Measurements from ENCODE around the gene KLHDC4. TPM values are rescaled to one million over a fixed set of nuclear protein-coding genes. Genes with fewer than 3 reads are reported as not detected.
"Not testable (repeated sequence)": the region's sequence is repeated elsewhere in the genome, so short reads cannot be mapped to it uniquely, and the experiment has no call there.

Gene KLHDC4
- total RNA-seq, 2 donors from 2014 or later, result 21.8 to 79.4 TPM

DNA sequence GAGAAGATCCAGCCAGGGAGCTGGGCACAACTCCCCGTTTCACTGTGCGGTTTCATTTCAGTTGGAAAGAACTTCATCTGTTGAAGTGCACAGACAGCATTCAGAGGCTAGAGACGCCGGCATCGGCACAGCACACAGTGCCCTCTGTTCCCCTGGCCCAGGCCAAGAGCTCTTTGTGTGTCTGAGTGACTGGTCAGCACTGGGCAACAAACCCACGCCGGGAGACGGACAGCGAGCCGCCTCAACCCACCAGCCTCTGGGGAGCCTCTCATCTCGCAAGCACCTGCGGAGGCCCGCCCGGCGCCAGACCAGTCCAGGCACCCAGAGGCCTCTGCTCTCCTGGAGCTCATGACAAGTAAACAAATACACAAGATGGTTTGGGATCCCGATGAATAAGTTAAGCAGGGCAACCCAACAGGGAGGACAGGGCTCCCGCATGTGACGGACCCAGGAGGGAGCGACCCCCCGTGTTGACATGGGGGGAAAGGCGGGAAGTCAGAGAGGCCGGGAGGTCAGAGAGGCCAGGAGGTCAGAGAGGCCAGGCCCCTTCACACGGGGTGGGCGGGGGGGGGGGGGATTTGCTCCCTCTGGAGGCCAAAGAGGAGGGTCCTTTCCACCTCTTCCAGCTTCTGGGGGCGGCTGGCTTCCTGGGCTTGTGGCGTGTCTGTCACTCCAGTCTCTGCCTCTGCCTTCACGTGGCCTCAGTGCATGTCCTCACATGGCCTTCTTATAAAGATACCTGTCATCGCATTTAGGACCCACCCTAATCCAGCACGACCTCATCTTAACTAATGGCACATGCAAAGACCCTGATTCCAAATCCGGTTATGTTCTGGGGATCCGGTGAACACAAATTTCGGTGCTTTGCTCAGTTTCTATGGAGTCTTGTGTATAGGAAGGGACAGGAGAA lies 25.8 kb upstream of the KLHDC4 start:
- Histone ChIP-seq H3K4me1 (no peaks in the 10 kb centered on the region), H3K27me3 (no peaks in the 10 kb centered on the region), H3K36me3 (no peaks in the 10 kb centered on the region), H3K9ac (ENCODE audit: low read depth in 2 of 2, low read length in 2 of 2) (no peak overlapping the region), H3K4me3 (no peak overlapping the region), H3K9me3 (no peaks in the 10 kb centered on the region), H3K27ac (no peak overlapping the region)
- intact Hi-C loops (cut with DNase I), result no loop called here
- no peak for DNase-seq
- TF ChIP-seq, protein P1, sequence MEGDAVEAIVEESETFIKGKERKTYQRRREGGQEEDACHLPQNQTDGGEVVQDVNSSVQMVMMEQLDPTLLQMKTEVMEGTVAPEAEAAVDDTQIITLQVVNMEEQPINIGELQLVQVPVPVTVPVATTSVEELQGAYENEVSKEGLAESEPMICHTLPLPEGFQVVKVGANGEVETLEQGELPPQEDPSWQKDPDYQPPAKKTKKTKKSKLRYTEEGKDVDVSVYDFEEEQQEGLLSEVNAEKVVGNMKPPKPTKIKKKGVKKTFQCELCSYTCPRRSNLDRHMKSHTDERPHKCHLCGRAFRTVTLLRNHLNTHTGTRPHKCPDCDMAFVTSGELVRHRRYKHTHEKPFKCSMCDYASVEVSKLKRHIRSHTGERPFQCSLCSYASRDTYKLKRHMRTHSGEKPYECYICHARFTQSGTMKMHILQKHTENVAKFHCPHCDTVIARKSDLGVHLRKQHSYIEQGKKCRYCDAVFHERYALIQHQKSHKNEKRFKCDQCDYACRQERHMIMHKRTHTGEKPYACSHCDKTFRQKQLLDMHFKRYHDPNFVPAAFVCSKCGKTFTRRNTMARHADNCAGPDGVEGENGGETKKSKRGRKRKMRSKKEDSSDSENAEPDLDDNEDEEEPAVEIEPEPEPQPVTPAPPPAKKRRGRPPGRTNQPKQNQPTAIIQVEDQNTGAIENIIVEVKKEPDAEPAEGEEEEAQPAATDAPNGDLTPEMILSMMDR (IDR thresholded peaks at IDR 0.05), result no peak

DNA sequence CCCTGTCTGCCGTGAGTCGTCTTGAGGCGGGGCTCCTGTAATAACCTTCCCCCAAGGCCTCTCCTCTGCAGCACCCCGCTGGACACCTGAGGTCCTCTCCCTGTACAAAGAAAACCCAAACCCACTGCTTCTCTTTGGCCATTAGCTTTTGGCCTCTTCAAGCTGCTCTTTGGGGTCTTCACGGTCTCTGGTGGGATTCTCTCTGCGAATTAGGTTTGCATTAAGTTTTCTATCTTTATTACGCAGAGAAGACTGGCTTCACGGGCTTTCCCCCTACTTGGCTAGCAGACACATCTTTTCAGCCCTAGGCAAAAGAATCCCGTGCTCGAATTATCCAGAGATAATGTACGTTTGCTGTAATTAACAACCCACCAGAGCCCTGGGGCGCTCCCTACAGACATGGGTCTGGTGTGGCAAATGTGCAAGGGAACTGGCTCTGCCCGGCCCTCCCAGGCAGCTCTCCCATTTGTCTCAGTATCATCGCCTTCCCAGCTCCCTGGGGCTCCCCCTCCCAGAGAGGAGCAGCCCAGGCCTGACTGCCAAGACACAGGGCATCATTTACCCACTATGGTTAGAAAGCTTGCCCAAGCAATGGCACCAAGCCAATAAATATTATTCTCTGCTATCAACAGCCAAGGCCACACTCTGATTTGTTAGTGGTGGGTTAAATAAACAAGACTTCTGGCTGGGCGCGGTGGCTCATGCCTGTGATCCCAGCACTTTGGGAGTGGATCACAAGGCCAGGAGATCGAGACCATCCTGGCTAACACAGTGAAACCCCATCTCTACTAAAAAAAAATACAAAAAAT lies 24.7 kb upstream of the KLHDC4 start:
- Histone ChIP-seq H3K9me3 (no peaks in the 10 kb centered on the region), H3K4me1 (no peaks in the 10 kb centered on the region), H3K4me3 (no peak overlapping the region), H3K36me3 (no peaks in the 10 kb centered on the region), H3K27ac (no peak overlapping the region), H3K9ac (ENCODE audit: low read depth in 2 of 2, low read length in 2 of 2) (no peak overlapping the region), H3K27me3 (no peaks in the 10 kb centered on the region)
- DNase-seq, result no peak
- intact Hi-C loops (cut with DNase I), result no loop called here
- TF ChIP-seq, protein P1 (IDR thresholded peaks at IDR 0.05), result no peak

DNA sequence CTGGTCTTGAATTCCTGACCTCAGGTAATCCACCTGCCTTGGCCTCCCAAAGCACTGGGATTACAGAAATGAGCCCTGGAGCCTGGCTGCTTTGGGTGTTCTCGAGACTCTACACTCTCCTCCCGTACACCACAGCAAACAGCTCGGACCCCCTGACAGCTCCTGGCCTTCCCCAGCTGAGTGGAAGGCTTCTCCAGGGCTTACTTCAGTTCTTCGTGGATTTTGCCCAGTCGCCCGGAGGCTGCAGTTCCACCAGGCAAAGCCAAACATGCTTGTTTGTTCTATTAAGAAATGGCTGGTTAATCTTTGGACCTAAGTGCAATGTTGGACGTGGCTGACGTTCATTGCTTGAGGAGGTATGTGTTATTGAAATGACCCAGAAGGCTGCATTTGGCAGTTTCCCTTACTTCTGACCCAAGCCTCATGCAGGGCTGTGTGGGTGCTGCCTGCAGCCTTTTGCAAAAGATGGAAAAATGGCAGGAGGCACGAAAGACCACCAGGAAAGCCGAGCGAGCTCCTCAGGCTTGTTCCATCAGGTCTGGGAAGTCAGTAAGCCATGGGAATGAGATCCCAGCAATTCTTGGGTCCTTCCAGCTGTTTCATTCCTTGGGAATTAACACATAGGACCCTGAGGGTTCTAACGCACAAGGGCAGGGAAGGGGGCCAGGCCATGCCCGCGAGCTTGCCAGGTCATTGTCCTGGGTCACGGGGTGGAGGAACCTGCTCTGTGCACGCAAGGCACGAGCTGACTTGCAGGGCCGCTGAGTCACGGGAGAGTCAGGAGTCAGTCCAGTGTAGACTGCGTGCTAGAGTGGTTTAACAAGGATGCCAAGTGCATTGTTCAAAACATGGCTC lies 23.9 kb upstream of the KLHDC4 start:
- Histone ChIP-seq H3K27me3 (no peaks in the 10 kb centered on the region), H3K4me3 (no peak overlapping the region), H3K9me3 (no peaks in the 10 kb centered on the region), H3K4me1 (no peaks in the 10 kb centered on the region), H3K9ac (ENCODE audit: low read depth in 2 of 2, low read length in 2 of 2) (no peak overlapping the region), H3K36me3 (no peaks in the 10 kb centered on the region), H3K27ac (no peak overlapping the region)
- intact Hi-C loops (cut with DNase I), result no loop called here
- TF ChIP-seq, protein P1 (IDR thresholded peaks at IDR 0.05), result no peak
- no peak for DNase-seq

DNA sequence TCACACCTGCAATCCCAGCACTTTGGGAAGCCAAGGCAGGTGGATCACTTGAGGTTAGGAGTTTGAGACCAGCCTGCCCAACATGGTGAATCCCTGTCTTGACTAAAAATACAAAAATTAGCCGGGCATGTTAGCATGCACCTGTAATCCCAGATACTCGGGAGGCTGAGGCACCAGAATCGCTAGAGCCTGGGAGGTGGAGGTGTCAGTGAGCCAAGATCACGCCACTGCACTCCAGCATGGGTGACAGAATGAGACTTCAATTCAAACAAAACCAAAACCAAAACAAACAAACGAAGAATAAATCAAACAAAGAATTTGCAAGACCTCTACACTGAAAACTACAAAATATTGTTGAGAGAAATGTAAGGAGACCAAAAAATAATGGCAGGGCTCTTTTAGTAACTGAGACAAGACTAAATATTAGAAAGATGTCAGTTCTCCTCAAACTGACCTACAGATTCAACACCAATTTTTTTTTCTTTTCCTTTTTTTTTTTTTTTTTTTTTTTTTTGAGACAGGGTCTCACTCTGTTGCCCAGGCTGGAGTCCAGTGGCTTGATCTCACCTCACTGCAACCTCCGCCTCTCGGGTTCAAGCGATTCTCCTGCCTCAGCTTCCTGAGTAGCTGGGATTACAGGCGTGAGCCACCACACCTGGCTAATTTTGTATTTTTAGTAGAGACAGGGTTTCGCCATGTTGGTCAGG lies 23.1 kb upstream of the KLHDC4 start:
- H3K27ac ChIP-seq; H3K27me3 ChIP-seq; intact Hi-C loops (cut with DNase I); H3K4me1 ChIP-seq; H3K36me3 ChIP-seq; DNase-seq; H3K4me3 ChIP-seq; H3K9me3 ChIP-seq; H3K9ac ChIP-seq (ENCODE audit: low read depth in 2 of 2, low read length in 2 of 2): not testable (repeated sequence)

DNA sequence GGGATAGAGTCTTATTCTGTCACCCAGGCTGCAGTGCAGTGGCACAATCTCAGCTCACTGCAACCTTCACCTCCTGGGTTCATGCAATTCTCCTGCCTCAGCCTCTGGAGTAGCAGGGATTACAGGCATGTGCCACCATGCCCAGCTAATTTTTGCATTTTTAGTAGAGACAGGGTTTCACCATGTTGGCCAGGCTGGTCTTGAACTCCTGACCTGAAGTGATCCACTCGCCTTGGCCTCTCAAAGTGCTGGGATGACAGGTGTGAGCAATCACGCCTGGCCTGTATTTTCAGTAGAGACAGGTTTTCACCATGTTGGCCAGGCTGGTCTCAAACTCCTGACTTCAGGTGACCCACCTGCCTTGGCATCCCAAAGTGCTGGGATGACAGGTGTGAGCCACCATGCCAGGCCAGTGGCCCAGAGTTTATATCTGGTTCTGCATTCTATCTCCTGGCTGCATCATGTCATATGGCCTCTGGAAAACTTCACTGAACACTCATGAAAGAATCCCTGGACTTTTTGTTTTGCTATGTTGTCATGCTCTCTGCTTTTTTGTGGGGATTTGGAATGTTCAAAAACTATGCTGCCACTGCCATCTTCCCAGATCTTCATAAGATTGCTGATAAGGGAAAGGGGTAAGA lies 21.8 kb upstream of the KLHDC4 start:
- H3K9ac ChIP-seq (ENCODE audit: low read depth in 2 of 2, low read length in 2 of 2); H3K9me3 ChIP-seq; H3K36me3 ChIP-seq; H3K27me3 ChIP-seq; DNase-seq; H3K27ac ChIP-seq; H3K4me1 ChIP-seq; intact Hi-C loops (cut with DNase I); H3K4me3 ChIP-seq: not testable (repeated sequence)
